ENCODE data around the gene SERPINA3.

DNA sequence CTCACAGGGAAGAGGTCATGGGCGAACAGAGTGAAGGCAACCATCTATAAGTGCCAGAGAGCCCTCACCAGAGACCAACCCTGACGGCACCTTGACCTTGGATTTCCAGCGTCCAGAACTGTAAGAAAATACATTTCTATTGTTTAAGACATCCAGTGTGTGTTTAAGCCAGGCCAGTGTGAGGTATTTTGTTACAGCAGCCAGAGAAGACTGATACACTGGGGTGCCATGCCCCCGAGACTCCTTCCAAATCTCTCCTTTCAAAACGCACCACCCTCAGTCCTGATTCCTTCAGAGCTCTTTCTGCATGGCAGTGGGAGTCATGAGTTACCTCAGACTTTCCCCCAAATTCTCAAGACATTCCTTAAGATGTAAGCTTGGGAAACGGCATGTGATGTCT, 33.5 kb upstream of the SERPINA3 start:
- TF ChIP-seq, protein P1, sequence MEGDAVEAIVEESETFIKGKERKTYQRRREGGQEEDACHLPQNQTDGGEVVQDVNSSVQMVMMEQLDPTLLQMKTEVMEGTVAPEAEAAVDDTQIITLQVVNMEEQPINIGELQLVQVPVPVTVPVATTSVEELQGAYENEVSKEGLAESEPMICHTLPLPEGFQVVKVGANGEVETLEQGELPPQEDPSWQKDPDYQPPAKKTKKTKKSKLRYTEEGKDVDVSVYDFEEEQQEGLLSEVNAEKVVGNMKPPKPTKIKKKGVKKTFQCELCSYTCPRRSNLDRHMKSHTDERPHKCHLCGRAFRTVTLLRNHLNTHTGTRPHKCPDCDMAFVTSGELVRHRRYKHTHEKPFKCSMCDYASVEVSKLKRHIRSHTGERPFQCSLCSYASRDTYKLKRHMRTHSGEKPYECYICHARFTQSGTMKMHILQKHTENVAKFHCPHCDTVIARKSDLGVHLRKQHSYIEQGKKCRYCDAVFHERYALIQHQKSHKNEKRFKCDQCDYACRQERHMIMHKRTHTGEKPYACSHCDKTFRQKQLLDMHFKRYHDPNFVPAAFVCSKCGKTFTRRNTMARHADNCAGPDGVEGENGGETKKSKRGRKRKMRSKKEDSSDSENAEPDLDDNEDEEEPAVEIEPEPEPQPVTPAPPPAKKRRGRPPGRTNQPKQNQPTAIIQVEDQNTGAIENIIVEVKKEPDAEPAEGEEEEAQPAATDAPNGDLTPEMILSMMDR (IDR thresholded peaks at IDR 0.05; ENCODE audit: insufficient read depth, low read depth, low read length) = no peak
- TF ChIP-seq EZH2 (IDR thresholded peaks at IDR 0.05; ENCODE audit: insufficient read depth, low read length) = no peak
